GM23248 (cell line): Measurements from ENCODE around the gene NEDD4L. TPM values are rescaled to one million over a fixed set of nuclear protein-coding genes. Genes with fewer than 3 reads are reported as not detected.

Experiments used
- DNase-seq: peaks from one replicate; pipeline ENCODE4 v3.0.0-alpha.2; 2015
- H2AFZ ChIP-seq: fragments of 200-600 bp; sonication (generic); 2 replicates; pipeline ENCODE4 v1.6.1; 2016; ENCODE audit warnings: antibody characterized with exemption
- H3F3A ChIP-seq: fragments of 200-600 bp; sonication (generic); 2 replicates; pipeline ENCODE4 v1.6.1; 2016; ENCODE audit warnings: mild to moderate bottlenecking, antibody characterized with exemption, mixed run types; ENCODE audit not compliant: insufficient read depth
- H3K27ac ChIP-seq: fragments of 200-600 bp; sonication (generic); 2 replicates; pipeline ENCODE4 v1.5.1; 2016; ENCODE audit warnings: mild to moderate bottlenecking
- H3K27me3 ChIP-seq: fragments of 200-600 bp; sonication (generic); replicated peaks from 2 replicates; pipeline ENCODE4 v1.6.1; 2016; ENCODE audit warnings: mild to moderate bottlenecking; ENCODE audit not compliant: insufficient read depth
- H3K36me3 ChIP-seq: fragments of 200-600 bp; sonication (generic); 2 replicates; pipeline ENCODE4 v1.6.1; 2016; ENCODE audit warnings: low read depth, mild to moderate bottlenecking
- H3K4me1 ChIP-seq: fragments of 200-600 bp; sonication (generic); 2 replicates; pipeline ENCODE4 v1.6.1; 2016; ENCODE audit warnings: mild to moderate bottlenecking; ENCODE audit not compliant: insufficient read depth
- H3K4me2 ChIP-seq: fragments of 200-600 bp; sonication (generic); one replicate; pipeline ENCODE4 v1.6.1; 2016; ENCODE audit warnings: mild to moderate bottlenecking; ENCODE audit not compliant: unreplicated experiment
- H3K4me3 ChIP-seq: fragments of 200-600 bp; sonication (generic); 2 replicates; pipeline ENCODE4 v1.5.1; 2016; ENCODE audit warnings: mild to moderate bottlenecking
- H3K79me2 ChIP-seq: fragments of 200-600 bp; sonication (generic); 2 replicates; pipeline ENCODE4 v1.6.1; 2016; ENCODE audit warnings: mild to moderate bottlenecking; ENCODE audit not compliant: insufficient read depth
- H3K9ac ChIP-seq: fragments of 200-600 bp; sonication (generic); 2 replicates; pipeline ENCODE4 v1.6.1; 2016; ENCODE audit warnings: mild to moderate bottlenecking
- H3K9me2 ChIP-seq: fragments of 200-600 bp; sonication (generic); 2 replicates; pipeline ENCODE4 v1.6.1; 2016; ENCODE audit warnings: mixed run types, mild to moderate bottlenecking, moderate library complexity; ENCODE audit not compliant: insufficient read depth
- H3K9me3 ChIP-seq: fragments of 200-600 bp; sonication (generic); one replicate; pipeline ENCODE4 v1.6.1; 2017; ENCODE audit warnings: low read depth
- H4K20me1 ChIP-seq: fragments of 200-600 bp; sonication (generic); 2 replicates; pipeline ENCODE4 v1.6.0; 2016; ENCODE audit not compliant: insufficient read depth
- EZH2 ChIP-seq: fragments of 200-600 bp; sonication (generic); IDR thresholded peaks from 2 replicates; pipeline ENCODE4 v1.6.1; 2018; ENCODE audit warnings: antibody characterized with exemption, mild to moderate bottlenecking; ENCODE audit not compliant: insufficient read depth, poor library complexity, severe bottlenecking
- EZH2phosphoT487 ChIP-seq: fragments of 200-600 bp; sonication (generic); IDR thresholded peaks from 2 replicates; pipeline ENCODE4 v1.6.1; 2018; ENCODE audit warnings: antibody characterized with exemption, moderate library complexity, mild to moderate bottlenecking, low read depth; ENCODE audit not compliant: insufficient read depth
- WGBS, 2 experiments: methylation state at CpG; one replicate each; pipeline ENCODE4 v1.1.6; 2015 to 2017; ENCODE audit warnings: low lambda C conversion rate in 2 of 2, low coverage in 1 of 2; ENCODE audit errors: missing lambda C conversion rate in 2 of 2; 5-methylcytosine and 5-hydroxymethylcytosine counted together
- in situ Hi-C: fragments of 300-500 bp; cut with MboI; formaldehyde crosslinking; loops from 2 replicates; pipeline ENCODE4 v1.15.0; 2020
- polyA plus RNA-seq: library from polyadenylated mRNA; unstranded; fragments of >200 nt; fragmentation: Nextera tagmentation; extraction: Ambion mirVana; gene quantifications from 2 replicates; pipeline ENCODE4 v1.2.1, GENCODE V29; 2016
- total RNA-seq: library from RNA; depleted of rRNA; stranded (reverse); fragments of >200 nt; shearing (Covaris generic); gene quantifications from 2 replicates; pipeline ENCODE4 v1.2.3, GENCODE V29; 2014

The NEDD4L gene
- total and polyA plus RNA-seq, 2 experiments from 2014 or later = 3.7 to 6.1 TPM

DNA sequence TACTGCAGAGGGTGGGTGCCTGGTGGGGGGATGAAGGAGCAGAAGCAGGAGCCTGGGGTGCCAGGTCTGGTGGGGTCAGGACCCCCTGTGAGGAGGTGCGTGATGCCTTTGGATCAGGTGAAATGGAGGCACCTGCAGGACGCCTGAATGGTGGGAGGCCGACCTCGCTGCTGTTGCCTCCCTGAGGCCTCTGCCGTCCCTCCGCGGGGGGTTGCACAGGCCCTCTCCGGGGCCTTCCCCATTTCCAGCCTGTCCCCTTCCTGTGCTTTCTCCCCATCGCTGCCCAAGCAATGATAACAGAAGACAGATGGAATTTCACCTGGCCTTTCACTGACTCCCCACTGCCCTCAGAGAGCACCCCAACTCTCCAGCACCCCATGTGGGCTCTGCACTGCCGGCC, 325.6 kb downstream of the NEDD4L start:
- Histone ChIP-seq H3K4me2 (no peak overlapping the region), H2AFZ (no peak overlapping the region), H3K79me2 (no peaks in the 10 kb centered on the region), H3K27me3 (no peaks in the 10 kb centered on the region), H3K9me2 (no peaks in the 10 kb centered on the region), H3K27ac (no peak overlapping the region), H3K9ac (no peak overlapping the region), H4K20me1 (no peaks in the 10 kb centered on the region), H3K9me3 (no peaks in the 10 kb centered on the region), H3F3A (peaks cover 15% of the 10 kb centered on the region), H3K36me3 (no peaks in the 10 kb centered on the region), H3K4me1 (peaks cover 10% of the 10 kb centered on the region), H3K4me3 (no peak overlapping the region)
- in situ Hi-C loops = no loop called here
- 89 to 90% methylated on average over 4 to 10 of the region's 10 CpGs for WGBS, 2 experiments
- DNase-seq = no peak
- TF ChIP-seq EZH2phosphoT487 (no peak), EZH2 (no peak)

DNA sequence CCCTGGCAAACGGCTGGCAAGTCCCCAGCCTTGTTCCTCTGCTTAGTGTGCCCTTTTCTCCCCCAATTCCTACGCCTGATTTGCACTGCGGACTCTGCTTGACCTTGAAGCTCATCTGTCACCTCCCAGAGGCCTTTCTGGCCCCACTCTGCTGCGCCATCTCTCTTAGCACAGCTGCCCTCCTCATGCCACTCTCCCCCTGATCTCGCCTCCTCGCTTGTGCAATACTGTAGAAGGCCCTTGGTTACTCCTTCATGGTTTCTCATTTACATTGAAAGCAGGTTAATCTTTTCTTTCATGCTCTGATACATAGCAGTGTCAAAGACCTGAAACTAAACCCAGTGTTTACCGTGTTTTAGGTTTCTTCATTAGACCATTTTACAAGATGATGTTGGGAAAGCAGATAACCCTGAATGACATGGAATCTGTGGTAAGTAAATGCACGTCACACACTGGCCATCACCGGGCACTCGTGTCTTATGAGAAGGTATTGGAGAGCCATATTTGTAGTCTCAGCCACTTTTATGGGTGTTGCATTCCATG, 326.1 kb downstream of the NEDD4L start:
- no peaks in the 10 kb centered on the region for H3K9me2 ChIP-seq
- 97% methylated on average over 10 of the region's 10 CpGs for WGBS, 2 experiments
- no peaks in the 10 kb centered on the region for H4K20me1 ChIP-seq
- H3K4me1 ChIP-seq = peaks cover 5% of the 10 kb centered on the region
- no peaks in the 10 kb centered on the region for H3K79me2 ChIP-seq
- H2AFZ ChIP-seq = no peak overlapping the region
- H3K27ac ChIP-seq = no peak overlapping the region
- no peak overlapping the region for H3K4me2 ChIP-seq
- H3K36me3 ChIP-seq = no peaks in the 10 kb centered on the region
- peaks cover 10% of the 10 kb centered on the region for H3F3A ChIP-seq
- no peak overlapping the region for H3K9ac ChIP-seq
- in situ Hi-C loops = no loop called here
- no peak for DNase-seq
- no peak overlapping the region for H3K4me3 ChIP-seq
- H3K9me3 ChIP-seq = no peaks in the 10 kb centered on the region
- no peak for TF ChIP-seq EZH2phosphoT487
- TF ChIP-seq EZH2 = no peak
- H3K27me3 ChIP-seq = no peaks in the 10 kb centered on the region

DNA sequence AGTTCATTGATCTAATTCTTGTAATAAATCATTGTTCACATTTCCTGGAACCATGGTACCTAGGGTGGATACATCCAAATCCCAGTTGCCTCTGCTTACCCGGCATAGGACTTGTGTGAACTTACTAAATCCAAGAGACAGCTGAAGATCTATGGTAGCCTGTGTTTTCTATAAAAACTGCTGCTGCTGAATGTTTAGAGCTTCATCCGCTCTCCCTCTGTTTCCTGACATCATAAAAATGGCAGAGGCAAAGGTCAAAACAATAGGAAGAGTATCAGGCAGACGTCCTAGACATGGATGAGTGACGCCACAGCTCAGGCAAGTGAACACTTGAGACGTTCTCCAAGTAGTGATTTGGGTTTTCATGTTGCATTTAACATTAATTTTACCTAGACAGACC, 326.6 kb downstream of the NEDD4L start:
- DNase-seq = no peak
- H3F3A ChIP-seq = peaks cover 5% of the 10 kb centered on the region
- no peak overlapping the region for H3K4me2 ChIP-seq
- no peaks in the 10 kb centered on the region; the same call in 1 of the 2 replicates for H3K4me1 ChIP-seq
- in situ Hi-C loops = no loop called here
- TF ChIP-seq EZH2phosphoT487 (no peak), EZH2 (no peak)
- H3K9me2 ChIP-seq = no peaks in the 10 kb centered on the region
- H3K9me3 ChIP-seq = no peaks in the 10 kb centered on the region
- WGBS, 2 experiments = 88 to 90% methylated on average over 5 of the region's 5 CpGs
- H4K20me1 ChIP-seq = no peaks in the 10 kb centered on the region
- no peaks in the 10 kb centered on the region for H3K79me2 ChIP-seq
- H3K27me3 ChIP-seq = no peaks in the 10 kb centered on the region
- no peak overlapping the region for H2AFZ ChIP-seq
- H3K27ac ChIP-seq = no peak overlapping the region
- no peak overlapping the region for H3K4me3 ChIP-seq
- no peak overlapping the region for H3K9ac ChIP-seq
- H3K36me3 ChIP-seq = no peaks in the 10 kb centered on the region

DNA sequence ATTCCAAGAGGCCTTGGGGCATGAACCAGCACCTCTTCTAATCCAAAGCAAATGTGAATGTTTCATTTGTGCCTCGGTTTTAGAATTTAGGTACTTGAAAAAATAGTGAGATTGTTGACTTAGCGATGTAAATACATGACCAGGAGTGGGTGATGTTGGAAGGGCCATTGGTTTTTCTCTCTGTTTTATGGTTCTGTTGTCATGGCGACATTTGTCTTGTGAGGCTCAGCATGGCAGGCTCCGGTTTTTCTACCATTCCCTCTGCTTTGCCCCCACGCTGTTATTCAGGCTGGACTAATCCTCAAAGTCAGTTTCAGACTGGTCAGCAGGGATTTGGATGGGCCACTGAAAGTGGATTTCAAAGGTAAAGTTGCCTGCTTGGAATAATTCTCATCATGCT, 329.5 kb downstream of the NEDD4L start:
- H3K9ac ChIP-seq = no peak overlapping the region
- H3K4me2 ChIP-seq = no peak overlapping the region
- no peaks in the 10 kb centered on the region for H3K79me2 ChIP-seq
- H3K4me3 ChIP-seq = no peak overlapping the region
- TF ChIP-seq EZH2 (no peak), EZH2phosphoT487 (no peak)
- no peak for DNase-seq
- 90 to 93% methylated on average over 5 of the region's 5 CpGs for WGBS, 2 experiments
- in situ Hi-C loops = no loop called here
- H3K27me3 ChIP-seq = no peaks in the 10 kb centered on the region
- no peak overlapping the region for H2AFZ ChIP-seq
- no peak overlapping the region for H3K27ac ChIP-seq
- no peaks in the 10 kb centered on the region for H3K9me2 ChIP-seq
- H4K20me1 ChIP-seq = no peaks in the 10 kb centered on the region
- no peaks in the 10 kb centered on the region for H3K4me1 ChIP-seq
- no peaks in the 10 kb centered on the region for H3K36me3 ChIP-seq
- no peaks in the 10 kb centered on the region for H3F3A ChIP-seq
- no peaks in the 10 kb centered on the region for H3K9me3 ChIP-seq

DNA sequence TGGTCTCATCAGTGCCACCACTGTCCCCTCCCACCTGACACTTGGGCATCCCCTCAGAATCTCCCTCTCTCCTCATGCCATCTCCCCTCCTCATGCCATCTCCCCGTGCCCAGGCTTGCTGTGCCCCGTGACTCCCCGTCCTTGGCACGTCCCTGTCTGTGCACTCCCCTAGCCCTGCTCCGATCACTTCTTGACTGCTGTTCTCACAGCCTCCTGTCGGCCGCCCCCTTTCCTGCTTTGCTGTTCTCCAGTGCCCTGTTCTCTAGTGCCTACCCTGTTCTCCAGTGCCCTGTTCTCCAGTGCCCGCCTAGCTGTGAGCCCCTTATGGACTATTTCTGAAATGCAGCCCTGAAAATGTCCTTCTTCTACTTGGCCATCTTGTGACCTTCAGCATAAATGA, 331.0 kb downstream of the NEDD4L start:
- WGBS, 2 experiments = 96 to 97% methylated on average over 8 of the region's 8 CpGs
- Histone ChIP-seq H3K9me3 (no peaks in the 10 kb centered on the region), H3K79me2 (no peaks in the 10 kb centered on the region), H3K27me3 (no peaks in the 10 kb centered on the region), H4K20me1 (no peaks in the 10 kb centered on the region), H2AFZ (no peak overlapping the region), H3K36me3 (no peaks in the 10 kb centered on the region), H3F3A (no peaks in the 10 kb centered on the region), H3K9ac (no peak overlapping the region), H3K9me2 (no peaks in the 10 kb centered on the region), H3K4me1 (no peaks in the 10 kb centered on the region), H3K4me3 (no peak overlapping the region), H3K27ac (no peak overlapping the region), H3K4me2 (no peak overlapping the region)
- TF ChIP-seq EZH2phosphoT487 (no peak), EZH2 (no peak)
- in situ Hi-C loops = no loop called here
- no peak for DNase-seq
